Daoy (cell line): ENCODE measurements around the gene NELFCD. TPM values are rescaled to one million over a fixed set of nuclear protein-coding genes. Genes with fewer than 3 reads are reported as not detected.
A peak's percentile ranks its signal among the peaks of the same experiment; 100 is the strongest.

Experiments
- DNase-seq: peaks from one replicate; pipeline ENCODE4 v3.0.0-alpha.2; 2015; ENCODE audit warnings: low read depth
- total RNA-seq: library from RNA; depleted of rRNA; stranded (reverse); fragments of >200 nt; shearing (Covaris generic); gene quantifications from 2 replicates; pipeline ENCODE4 v1.2.3, GENCODE V29; 2014

Gene NELFCD
- total RNA-seq, 1 experiment from 2014 or later: 40.3 TPM

DNA sequence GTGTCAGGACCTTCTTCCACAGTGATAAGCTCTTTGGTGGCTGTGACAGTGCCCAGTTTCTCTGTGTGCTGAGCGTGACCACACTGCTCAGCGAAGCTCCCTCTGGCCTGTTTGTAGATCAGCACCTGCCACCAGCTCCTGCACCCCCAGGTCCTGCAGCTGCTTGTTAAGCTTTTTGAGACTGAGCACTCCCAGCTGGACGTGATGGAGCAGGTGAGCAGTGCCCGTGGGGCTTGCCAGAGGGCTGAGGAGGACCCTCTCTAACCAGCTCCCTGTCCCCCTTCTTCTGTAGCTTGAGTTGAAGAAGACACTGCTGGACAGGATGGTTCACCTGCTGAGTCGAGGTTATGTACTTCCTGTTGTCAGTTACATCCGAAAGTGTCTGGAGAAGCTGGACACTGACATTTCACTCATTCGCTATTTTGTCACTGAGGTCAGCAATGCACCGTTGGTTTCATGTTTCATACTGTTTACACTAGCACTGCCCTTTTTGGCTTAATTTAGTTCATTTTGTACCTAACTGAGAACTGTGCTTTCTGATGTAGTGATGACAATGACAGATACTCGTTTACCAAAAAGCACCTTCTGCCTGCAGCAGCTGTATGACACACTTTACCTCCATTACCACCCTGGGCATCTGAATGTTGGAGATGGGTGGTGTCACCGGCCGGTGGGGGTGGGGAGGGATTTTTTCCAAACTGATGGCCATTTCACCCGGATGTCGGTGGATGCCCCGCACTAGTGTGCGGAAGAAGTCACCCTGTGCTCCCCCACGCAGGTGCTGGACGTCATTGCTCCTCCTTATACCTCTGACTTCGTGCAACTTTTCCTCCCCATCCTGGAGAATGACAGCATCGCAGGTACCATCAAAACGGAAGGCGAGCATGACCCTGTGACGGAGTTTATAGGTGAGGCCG is 12.5 kb downstream of the NELFCD start:
- DNase-seq: no peak

- no peak for DNase-seq
Measured at GRCh38 chr20:58994390-58995159, 13.5 kb downstream of the NELFCD start.

GRCh38 chr20:58995461-58996225 is 14.6 kb downstream of the NELFCD start:
- DNase-seq: no peak

- DNase-seq: no peak
Measured at GRCh38 chr20:58996226-58996611, 15.2 kb downstream of the NELFCD start.

DNA sequence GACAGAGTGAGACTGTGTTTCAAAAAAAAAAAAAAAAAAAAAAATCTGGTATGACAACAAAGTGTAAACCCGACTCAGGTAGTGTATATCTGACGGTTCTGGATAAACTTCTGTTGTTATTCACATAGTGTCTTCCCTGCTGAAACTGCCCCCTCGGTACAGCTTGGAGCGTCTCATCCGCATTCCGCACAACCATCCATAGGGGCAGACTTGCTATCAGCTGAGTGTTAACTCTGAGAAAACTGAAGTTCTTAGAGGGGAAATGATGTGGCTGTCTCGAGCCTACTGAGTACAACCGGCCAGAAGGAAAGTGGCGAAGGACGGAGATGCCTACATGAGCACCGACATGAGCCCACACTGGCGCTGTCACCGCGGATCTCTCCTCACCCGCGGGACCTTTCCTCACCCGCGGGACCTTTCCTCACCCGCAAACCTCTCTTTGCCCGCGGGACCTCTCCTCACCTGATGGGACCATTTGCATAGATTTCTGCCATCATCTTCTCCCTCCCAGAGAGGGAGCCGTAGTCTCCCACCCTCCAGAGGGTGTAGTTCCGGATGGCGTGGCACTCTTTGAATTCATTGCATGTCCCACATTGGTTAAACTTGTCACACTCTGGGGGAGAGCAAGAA is 16.2 kb downstream of the NELFCD start:
- no peak for DNase-seq

DNA sequence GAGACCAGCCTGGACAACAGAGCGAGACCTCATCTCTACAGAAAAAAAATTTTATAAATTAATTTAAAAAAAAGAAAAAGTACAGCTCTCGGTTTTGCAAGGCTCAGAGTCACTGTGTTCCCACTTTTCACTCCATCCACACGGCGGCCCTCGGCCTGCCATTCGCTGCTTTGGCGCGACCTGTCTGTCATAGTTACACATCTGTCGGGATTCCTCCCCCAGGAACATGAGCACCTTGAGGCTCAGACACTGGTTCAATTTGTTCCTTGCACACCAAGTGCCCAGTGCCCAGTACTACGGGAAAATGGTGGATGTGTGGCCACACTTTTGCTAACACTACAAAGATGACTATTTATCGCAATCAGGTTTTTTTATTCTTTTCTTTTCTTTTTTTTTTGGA is 17.6 kb downstream of the NELFCD start:
- DNase-seq: no peak

DNA sequence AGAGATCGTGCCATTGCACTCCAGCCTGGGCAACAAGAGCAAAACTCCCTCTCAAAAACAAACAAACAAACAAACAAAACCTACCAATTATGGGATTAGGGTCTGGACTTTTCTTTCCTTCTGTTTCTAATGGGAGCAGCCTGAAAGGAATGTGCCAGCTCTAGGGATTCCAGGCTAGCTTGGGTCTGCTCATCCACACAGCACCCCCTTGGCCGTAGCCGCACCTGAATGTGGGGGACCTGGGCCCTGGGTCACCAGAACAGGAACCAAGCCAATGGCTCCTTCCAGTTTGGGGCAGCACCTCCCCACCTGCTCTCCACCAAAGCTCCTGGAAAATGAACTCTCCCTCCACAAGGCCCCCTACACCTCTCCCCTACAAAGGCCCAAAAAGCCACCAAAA is 19.3 kb downstream of the NELFCD start:
- DNase-seq: no peak

- no peak for DNase-seq
Measured at GRCh38 chr20:59001068-59001448, 20.0 kb downstream of the NELFCD start.

- no peak for DNase-seq
Measured at GRCh38 chr20:59001449-59002171, 20.6 kb downstream of the NELFCD start.

DNA sequence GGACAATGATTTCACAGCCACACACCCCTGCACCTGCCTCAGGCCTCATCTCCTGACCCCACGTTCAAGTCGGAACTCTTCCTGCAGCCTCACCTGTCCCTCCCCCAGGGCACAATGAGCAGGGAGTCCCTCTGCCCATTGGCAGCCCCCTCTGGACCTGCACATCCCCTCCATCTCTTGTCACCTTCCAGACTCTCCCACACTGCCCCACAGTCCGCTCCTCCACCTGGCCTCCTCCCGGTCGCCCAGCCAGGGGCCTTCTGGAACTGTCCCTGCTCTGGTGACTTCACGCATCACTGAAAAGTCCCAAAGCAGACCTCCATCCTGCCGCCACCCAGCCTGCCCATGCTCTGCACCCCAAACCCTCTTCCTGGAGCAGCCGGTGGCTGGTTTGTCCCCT is 21.3 kb downstream of the NELFCD start:
- no peak for DNase-seq

DNA sequence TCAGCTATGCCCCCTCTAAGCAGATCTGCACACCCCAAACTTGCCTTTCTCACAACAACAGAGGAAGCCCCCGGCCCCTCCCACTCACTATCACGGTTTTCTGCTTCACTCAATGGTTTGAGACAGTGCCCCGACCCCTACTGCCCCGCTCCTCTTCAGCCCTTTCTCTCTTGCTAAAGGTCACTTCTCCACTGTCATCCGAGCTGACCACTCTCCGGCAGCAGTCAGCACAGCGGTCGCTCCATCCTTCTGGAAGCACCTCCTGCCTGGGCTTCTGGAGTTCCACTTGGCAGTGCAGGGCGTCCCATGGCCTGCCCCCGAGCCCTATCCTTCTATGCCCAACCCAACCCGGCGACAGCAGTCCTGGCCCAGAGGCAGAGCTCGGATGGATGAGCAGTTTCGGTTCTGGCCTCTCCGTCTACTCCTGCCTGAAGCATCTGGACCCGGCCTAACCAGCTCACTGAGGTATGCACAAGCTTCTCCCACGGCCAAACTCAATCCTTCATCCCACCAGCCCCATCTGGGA is 21.9 kb downstream of the NELFCD start:
- DNase-seq: no peak

DNA sequence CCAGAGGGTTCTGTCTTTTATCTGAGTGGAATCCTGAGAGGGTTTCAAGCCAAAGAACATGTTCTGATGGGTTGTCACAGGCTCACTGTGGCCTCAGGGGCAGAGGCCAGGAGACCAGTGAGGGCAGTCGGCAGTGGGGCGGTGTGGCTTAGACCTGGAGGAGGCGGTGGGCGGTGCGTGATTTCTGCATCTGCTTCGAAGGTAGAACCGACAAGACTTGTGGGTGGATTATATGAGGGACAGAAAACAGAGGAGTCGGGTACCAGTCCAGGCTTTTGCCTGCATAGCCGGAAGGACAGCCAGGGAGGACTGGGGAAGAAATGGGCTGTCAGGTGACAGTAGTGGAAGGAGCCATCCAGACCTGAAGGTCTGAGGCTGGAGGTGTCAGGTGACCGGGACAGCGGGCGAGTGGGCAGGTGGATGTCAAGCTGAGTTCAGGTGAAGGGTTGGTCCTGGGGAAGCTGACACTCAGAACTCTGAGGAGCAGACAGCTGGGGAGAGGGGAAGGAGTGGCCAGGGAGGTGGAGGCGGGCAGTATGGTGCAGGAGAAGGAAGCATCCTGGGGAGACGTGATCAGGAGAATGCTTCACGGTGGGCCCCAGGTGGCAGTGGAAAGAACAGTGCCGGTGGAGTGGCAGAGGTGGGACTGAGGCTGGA is 22.9 kb downstream of the NELFCD start:
- DNase-seq: no peak

DNA sequence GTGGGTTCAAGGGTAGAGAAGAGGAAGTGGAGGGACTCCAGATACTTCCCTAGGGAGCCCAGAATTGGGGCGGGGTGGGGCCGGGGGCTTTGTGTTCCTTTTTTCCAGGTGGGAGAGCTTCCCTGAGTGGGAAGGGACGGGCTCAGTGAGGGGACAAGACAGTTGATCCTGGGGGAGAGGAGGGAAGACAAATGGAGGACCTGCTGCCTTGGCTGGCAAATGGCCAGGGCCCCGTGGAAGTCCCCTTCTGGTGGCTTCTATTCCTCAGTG is 23.4 kb downstream of the NELFCD start:
- DNase-seq: no peak

DNA sequence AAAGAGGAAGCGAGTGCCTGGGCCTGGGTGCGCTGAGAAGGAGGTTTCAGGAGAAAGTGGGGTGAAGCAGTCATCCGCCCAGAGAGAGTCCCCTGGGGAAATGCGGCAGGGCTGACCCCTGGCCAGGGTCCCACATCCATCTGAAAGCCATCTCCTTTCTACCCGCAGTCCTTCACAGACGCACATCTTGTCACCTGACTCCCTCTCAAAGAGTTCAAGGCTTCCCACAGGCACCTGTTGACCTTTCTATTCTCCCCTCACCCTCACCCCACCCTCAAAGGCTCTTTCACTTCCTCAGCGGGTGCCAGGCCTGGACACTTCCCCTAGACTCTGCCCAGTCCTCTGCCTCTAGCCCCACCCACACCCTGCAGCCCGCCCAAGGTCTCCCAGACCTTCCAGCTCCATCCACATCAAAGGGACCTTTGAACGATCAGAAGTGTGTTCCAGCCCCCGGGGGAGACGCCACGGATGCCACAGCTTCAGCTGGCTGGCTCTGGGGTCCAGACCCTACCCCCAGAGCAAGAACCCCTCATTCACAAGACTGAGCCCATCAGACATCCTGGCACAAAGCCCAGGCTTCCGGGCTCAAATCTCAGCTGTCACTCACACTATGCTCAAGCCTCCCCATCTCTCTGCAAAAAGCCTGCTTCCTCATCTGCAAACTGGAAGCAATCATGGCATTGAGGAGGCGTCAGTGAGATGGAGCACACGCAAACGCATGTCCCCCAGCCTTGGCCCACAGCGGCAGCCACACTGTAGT is 23.9 kb downstream of the NELFCD start:
- DNase-seq: no peak

- no peak for DNase-seq
Measured at GRCh38 chr20:59005523-59006166, 24.6 kb downstream of the NELFCD start.

DNA sequence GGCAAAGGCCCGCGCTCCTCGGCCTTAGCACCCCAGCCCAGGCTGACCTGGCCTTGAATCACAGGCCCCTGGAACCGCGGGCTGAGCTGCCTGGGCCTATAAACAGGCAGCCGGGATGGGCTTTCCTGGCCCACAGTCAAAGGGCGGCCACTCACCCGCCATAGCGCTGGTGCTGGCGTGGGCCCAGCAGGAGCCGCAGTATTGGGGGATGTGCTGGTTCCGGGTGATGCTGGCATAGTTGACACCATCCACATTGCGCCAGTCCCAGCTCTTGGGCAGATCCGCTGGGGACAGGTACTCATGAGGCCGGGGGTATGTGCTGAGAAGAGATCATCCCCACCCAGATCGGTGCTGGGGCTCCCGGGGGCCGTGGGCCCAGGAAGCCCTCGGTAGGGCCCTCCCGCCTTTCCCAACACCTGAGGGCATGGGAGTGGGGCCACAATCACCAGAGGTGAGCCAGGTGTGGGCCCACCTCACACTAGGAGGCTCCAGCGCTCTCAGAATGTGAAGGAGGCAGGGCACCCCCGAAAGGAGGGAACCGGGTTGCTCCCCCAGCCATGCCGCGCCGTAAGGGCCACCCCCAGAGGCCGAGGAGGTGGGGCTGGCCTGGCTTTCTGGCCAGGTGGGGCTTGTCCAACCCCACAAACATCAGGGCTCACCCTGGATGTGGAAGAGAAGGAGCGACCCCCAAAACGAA is 25.3 kb downstream of the NELFCD start:
- peak; percentile 51 for DNase-seq

GRCh38 chr20:59006864-59007664 is 26.0 kb downstream of the NELFCD start, which contains the start of gene CTSZ:
TSS of gene CTSZ (minus strand) at chr20:59007254. CDS start at chr20:59007128, 126 bp downstream.
- peak; percentile 51 for DNase-seq
